Mammary epithelial cell (primary cell): ENCODE data around the gene WNT2B.

Source experiments
- EZH2 ChIP-seq: IDR thresholded peaks from 2 replicates; pipeline ENCODE4 v1.6.1; 2012; ENCODE audit warnings: low read length, inconsistent platforms, borderline replicate concordance
- TF ChIP-seq, protein P1 (sequence below), 2 donors: IDR thresholded peaks in 1 of 2; conservative IDR thresholded peaks in 1 of 2; 2 replicates each; pipeline ENCODE4 v1.5.1; 2011 to 2012; ENCODE audit warnings: inconsistent platforms in 2 of 2, low read length in 2 of 2, mild to moderate bottlenecking in 2 of 2, control low read depth in 1 of 2, low read depth in 1 of 2; ENCODE audit not compliant: insufficient read depth in 1 of 2; ENCODE audit errors: extremely low read depth in 1 of 2

DNA sequence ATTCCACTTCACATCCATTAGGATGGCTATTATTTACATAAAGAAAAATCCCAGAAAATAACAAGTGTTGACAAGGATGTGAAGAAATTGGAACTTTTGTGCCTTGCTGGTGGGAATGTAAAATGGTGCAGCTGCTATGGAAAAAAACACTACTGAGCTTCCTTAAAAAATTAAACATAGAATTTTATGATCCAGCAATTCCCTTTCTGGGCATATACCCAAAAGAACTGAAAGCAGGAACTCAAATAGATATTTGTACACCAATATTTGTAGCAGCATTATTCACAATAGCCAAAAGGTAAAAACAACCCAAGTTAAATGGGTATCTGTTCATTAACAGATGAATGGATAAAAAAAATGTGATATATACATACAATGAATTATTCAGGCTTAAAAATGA lies 45.6 kb downstream of the WNT2B start:
- TF ChIP-seq, protein P1, sequence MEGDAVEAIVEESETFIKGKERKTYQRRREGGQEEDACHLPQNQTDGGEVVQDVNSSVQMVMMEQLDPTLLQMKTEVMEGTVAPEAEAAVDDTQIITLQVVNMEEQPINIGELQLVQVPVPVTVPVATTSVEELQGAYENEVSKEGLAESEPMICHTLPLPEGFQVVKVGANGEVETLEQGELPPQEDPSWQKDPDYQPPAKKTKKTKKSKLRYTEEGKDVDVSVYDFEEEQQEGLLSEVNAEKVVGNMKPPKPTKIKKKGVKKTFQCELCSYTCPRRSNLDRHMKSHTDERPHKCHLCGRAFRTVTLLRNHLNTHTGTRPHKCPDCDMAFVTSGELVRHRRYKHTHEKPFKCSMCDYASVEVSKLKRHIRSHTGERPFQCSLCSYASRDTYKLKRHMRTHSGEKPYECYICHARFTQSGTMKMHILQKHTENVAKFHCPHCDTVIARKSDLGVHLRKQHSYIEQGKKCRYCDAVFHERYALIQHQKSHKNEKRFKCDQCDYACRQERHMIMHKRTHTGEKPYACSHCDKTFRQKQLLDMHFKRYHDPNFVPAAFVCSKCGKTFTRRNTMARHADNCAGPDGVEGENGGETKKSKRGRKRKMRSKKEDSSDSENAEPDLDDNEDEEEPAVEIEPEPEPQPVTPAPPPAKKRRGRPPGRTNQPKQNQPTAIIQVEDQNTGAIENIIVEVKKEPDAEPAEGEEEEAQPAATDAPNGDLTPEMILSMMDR (conservative IDR thresholded peaks at IDR 0.05 in 1 of 2, IDR thresholded peaks at IDR 0.05 in 1 of 2; ENCODE audit: extremely low read depth in 1 of 2, insufficient read depth in 1 of 2, low read depth in 1 of 2, low read length in 2 of 2): no peak
- no peak for TF ChIP-seq EZH2
